Keratinocyte (primary cell): ENCODE measurements around the gene KATNB1. TPM values are rescaled to one million over a fixed set of nuclear protein-coding genes. Genes with fewer than 3 reads are reported as not detected.

Experiments used
- DNase-seq: peaks from one replicate; pipeline ENCODE4 v3.0.0-alpha.2; 2011; ENCODE audit warnings: low read depth, missing footprints, low spot score
- FAIRE-seq: peaks from 2 replicates; lab custom pipeline; 2011; peaks lifted over from hg19 to GRCh38; lab: Jason Lieb, UNC
- H2AFZ ChIP-seq: 2 replicates; pipeline ENCODE4 v1.6.0; 2012; ENCODE audit warnings: low read length, control low read depth, inconsistent platforms; ENCODE audit not compliant: control insufficient read depth
- H3K27ac ChIP-seq: 2 replicates; pipeline ENCODE4 v1.5.1; 2011; ENCODE audit warnings: low read length; ENCODE audit not compliant: control insufficient read depth, insufficient read depth
- H3K27me3 ChIP-seq: 3 replicates; pipeline ENCODE4 v1.6.0; 2011; ENCODE audit warnings: low read length; ENCODE audit not compliant: control insufficient read depth, insufficient read depth; ENCODE audit errors: extremely low read depth
- H3K36me3 ChIP-seq, 2 experiments: 2 replicates in 1 of 2; 3 replicates in 1 of 2; pipeline ENCODE4 v1.5.1; 2011; ENCODE audit warnings: low read length in 2 of 2, mild to moderate bottlenecking in 1 of 2; ENCODE audit not compliant: control insufficient read depth in 2 of 2, insufficient read depth in 2 of 2; ENCODE audit errors: extremely low read depth in 1 of 2
- H3K4me1 ChIP-seq: 3 replicates; pipeline ENCODE4 v1.5.1; 2011; ENCODE audit warnings: low read length; ENCODE audit not compliant: control insufficient read depth, insufficient read depth; ENCODE audit errors: extremely low read depth
- H3K4me2 ChIP-seq: 3 replicates; pipeline ENCODE4 v1.6.0; 2011; ENCODE audit warnings: low read depth, low read length; ENCODE audit not compliant: control insufficient read depth, insufficient read depth; ENCODE audit errors: extremely low read depth
- H3K4me3 ChIP-seq, 3 experiments: fragments of 200-600 bp in 1 of 3; sonication (generic) in 1 of 3; 2 replicates in 2 of 3; 3 replicates in 1 of 3; pipeline ENCODE4 v1.5.1; 2011 to 2016; ENCODE audit warnings: low read length in 3 of 3, mild to moderate bottlenecking in 3 of 3, control low read depth in 2 of 3, inconsistent platforms in 1 of 3, low read depth in 1 of 3, mixed read lengths in 1 of 3, mixed run types in 1 of 3, moderate library complexity in 1 of 3; ENCODE audit not compliant: control insufficient read depth in 2 of 3, insufficient read depth in 2 of 3; ENCODE audit errors: extremely low read depth in 1 of 3
- H3K79me2 ChIP-seq: 2 replicates; pipeline ENCODE4 v1.6.0; 2012; ENCODE audit warnings: low read length; ENCODE audit not compliant: control insufficient read depth, insufficient read depth
- H3K9ac ChIP-seq: 3 replicates; pipeline ENCODE4 v1.6.0; 2011; ENCODE audit warnings: low read length; ENCODE audit not compliant: control insufficient read depth, insufficient read depth; ENCODE audit errors: extremely low read depth
- H3K9me1 ChIP-seq: 3 replicates; pipeline ENCODE4 v1.6.0; 2011; ENCODE audit warnings: low read length; ENCODE audit not compliant: control insufficient read depth, insufficient read depth; ENCODE audit errors: extremely low read depth
- H3K9me3 ChIP-seq: 2 replicates; pipeline ENCODE4 v1.5.1; 2012; ENCODE audit warnings: low read depth, low read length; ENCODE audit not compliant: control insufficient read depth
- H4K20me1 ChIP-seq: 3 replicates; pipeline ENCODE4 v1.6.0; 2011; ENCODE audit warnings: low read length; ENCODE audit not compliant: control insufficient read depth, insufficient read depth; ENCODE audit errors: extremely low read depth
- CTCF ChIP-seq, 3 experiments: IDR thresholded peaks in 1 of 3; conservative IDR thresholded peaks in 1 of 3; optimal IDR thresholded peaks in 1 of 3; 2 replicates in 2 of 3; 3 replicates in 1 of 3; pipeline versions ENCODE3 to v1.5.1; 2011; ENCODE audit warnings: low read length in 3 of 3, mild to moderate bottlenecking in 3 of 3, moderate library complexity in 2 of 3, control low read depth in 1 of 3, inconsistent platforms in 1 of 3; ENCODE audit not compliant: insufficient read depth in 2 of 3; ENCODE audit errors: extremely low read depth in 1 of 3
- EZH2 ChIP-seq: IDR thresholded peaks from one replicate; pipeline ENCODE4 v1.6.1; 2012; ENCODE audit warnings: inconsistent platforms, mild to moderate bottlenecking, low read length, moderate library complexity
- dilution Hi-C: fragments of 300-500 bp; cut with MboI; formaldehyde crosslinking; loops from one replicate; pipeline ENCODE4 v1.7.0; 2020; ENCODE audit warnings: low sequenced_read_pairs; ENCODE audit not compliant: extremely low pct_ligation_motif_present
- polyA plus RNA-seq, 5 experiments: library from polyadenylated mRNA; depleted of rRNA in 3 of 5; stranded (reverse) in 3 of 5; stranded (forward) in 1 of 5; unstranded in 1 of 5; fragments of >200 nt; gene quantifications; 1 replicate in 1 of 5; 2 replicates in 3 of 5; 3 replicates in 1 of 5; pipeline versions ENCODE4 v1.2.1 to v1.2.3, GENCODE V29; 2011 to 2012; ENCODE audit warnings: missing spikeins in 2 of 5, low read depth in 1 of 5, low replicate concordance in 1 of 5

The KATNB1 gene
- polyA plus RNA-seq, 1 donor (not counting 4 experiments of a cell fraction or from before 2014, with no cell fraction given), result 18.9 TPM

- no peak for TF ChIP-seq CTCF (optimal IDR thresholded peaks at IDR 0.05 in 1 of 3, IDR thresholded peaks at IDR 0.05 in 1 of 3, conservative IDR thresholded peaks at IDR 0.05 in 1 of 3; ENCODE audit: extremely low read depth in 1 of 3, insufficient read depth in 2 of 3, low read length in 3 of 3)
- TF ChIP-seq EZH2, result no peak
- dilution Hi-C loops, result no loop called here
- H3K9ac ChIP-seq, result no peak overlapping the region
- DNase-seq (no peak), FAIRE-seq (no peak)
- H3K36me3 ChIP-seq, result no peaks in the 10 kb centered on the region
- no peak overlapping the region for H3K4me3 ChIP-seq
- H3K4me2 ChIP-seq, result no peak overlapping the region
- no peaks in the 10 kb centered on the region for H4K20me1 ChIP-seq
- no peaks in the 10 kb centered on the region for H3K9me3 ChIP-seq
- H3K79me2 ChIP-seq, result no peaks in the 10 kb centered on the region
- no peaks in the 10 kb centered on the region for H3K4me1 ChIP-seq
- H3K9me1 ChIP-seq, result no peaks in the 10 kb centered on the region
- H3K27me3 ChIP-seq, result no peaks in the 10 kb centered on the region
- no peak overlapping the region for H3K27ac ChIP-seq
- no peak overlapping the region for H2AFZ ChIP-seq
Measured at GRCh38 chr16:57725151-57725550, 10.4 kb upstream of the KATNB1 start.

GRCh38 chr16:57725554-57725953 lies 10.0 kb upstream of the KATNB1 start:
- no peak for FAIRE-seq
- Histone ChIP-seq H3K4me2 (no peak overlapping the region), H3K9me1 (no peaks in the 10 kb centered on the region), H3K27me3 (no peaks in the 10 kb centered on the region), H3K4me3 (no peak overlapping the region), H3K79me2 (no peaks in the 10 kb centered on the region), H3K9me3 (no peaks in the 10 kb centered on the region), H3K27ac (no peak overlapping the region), H3K36me3 (no peaks in the 10 kb centered on the region), H2AFZ (no peak overlapping the region), H3K9ac (no peak overlapping the region), H3K4me1 (no peaks in the 10 kb centered on the region), H4K20me1 (no peaks in the 10 kb centered on the region)
- TF ChIP-seq EZH2 (no peak), CTCF (optimal IDR thresholded peaks at IDR 0.05 in 1 of 3, IDR thresholded peaks at IDR 0.05 in 1 of 3, conservative IDR thresholded peaks at IDR 0.05 in 1 of 3; ENCODE audit: extremely low read depth in 1 of 3, insufficient read depth in 2 of 3, low read length in 3 of 3) (no peak)
- dilution Hi-C loops, result no loop called here
- no peak for DNase-seq
